WTC11 (cell line): ENCODE measurements around the gene PRSS23. TPM values are rescaled to one million over a fixed set of nuclear protein-coding genes. Genes with fewer than 3 reads are reported as not detected.

Source experiments
- ATAC-seq: fragments of 200-7000 bp; cut with Tn5 transposase; 2 replicates; pipeline ENCODE4 v1.10.0; 2021; ENCODE audit warnings: mild to moderate bottlenecking, moderate library complexity
- CTCF ChIA-PET: fragments of 300-600 bp; sonication (Branson Sonifier 250); formaldehyde crosslinking; loops from one replicate; lab custom pipeline; 2021; ENCODE audit warnings: antibody characterized with exemption; lab: Charles Lee
- POLR2A ChIA-PET: fragments of 350-600 bp; sonication (Branson Sonifier 250); formaldehyde crosslinking; loops from one replicate; lab custom pipeline; 2021; ENCODE audit warnings: antibody characterized with exemption; lab: Charles Lee
- DNase-seq: peaks from one replicate; pipeline ENCODE4 v3.0.0; 2021; ENCODE audit warnings: low spot score
- H3K27ac Mint-ChIP-seq: 2 replicates; pipeline ENCODE4 v1.8.0; 2021; ENCODE audit warnings: mixed read lengths
- H3K27me3 Mint-ChIP-seq: 2 replicates; pipeline ENCODE4 v1.8.0; 2021; ENCODE audit warnings: low read depth, mild to moderate bottlenecking, moderate library complexity, mixed read lengths
- H3K36me3 Mint-ChIP-seq: 2 replicates; pipeline ENCODE4 v1.8.0; 2021; ENCODE audit warnings: mixed read lengths
- H3K4me1 Mint-ChIP-seq: 2 replicates; pipeline ENCODE4 v1.8.0; 2022; ENCODE audit warnings: mixed read lengths
- H3K4me3 Mint-ChIP-seq: 2 replicates; pipeline ENCODE4 v1.8.0; 2021; ENCODE audit warnings: mild to moderate bottlenecking, moderate library complexity, mixed read lengths
- H3K9me3 Mint-ChIP-seq: 2 replicates; pipeline ENCODE4 v1.8.0; 2021; ENCODE audit warnings: mixed read lengths
- CREM ChIP-seq: sonication (generic); formaldehyde crosslinking; IDR thresholded peaks from 2 replicates; pipeline ENCODE4 v1.8.1; 2022; ENCODE audit warnings: mild to moderate bottlenecking, missing genetic modification reagents, moderate library complexity
- FOXK1 ChIP-seq: sonication (generic); formaldehyde crosslinking; IDR thresholded peaks from 2 replicates; pipeline ENCODE4 v1.8.0; 2022; ENCODE audit warnings: mild to moderate bottlenecking, moderate library complexity, missing genetic modification reagents
- FOXP1 ChIP-seq: sonication (generic); formaldehyde crosslinking; IDR thresholded peaks from 2 replicates; pipeline ENCODE4 v1.8.0; 2022; ENCODE audit warnings: missing genetic modification reagents, mild to moderate bottlenecking, moderate library complexity, borderline replicate concordance
- GRHL2 ChIP-seq: fragments of 250-450 bp; sonication (Bioruptor Pico); IDR thresholded peaks from 2 replicates; pipeline ENCODE4 v1.8.0; 2022; ENCODE audit warnings: mild to moderate bottlenecking, moderate library complexity; ENCODE audit not compliant: insufficient replicate concordance, severe bottlenecking
- JUN ChIP-seq: sonication (generic); formaldehyde crosslinking; IDR thresholded peaks from 2 replicates; pipeline ENCODE4 v1.8.0; 2023; ENCODE audit warnings: mild to moderate bottlenecking, missing genetic modification reagents
- NFYB ChIP-seq: sonication (generic); formaldehyde crosslinking; conservative IDR thresholded peaks from 2 replicates; pipeline ENCODE4 v1.8.0; 2022; ENCODE audit warnings: low read depth, missing genetic modification reagents
- NR1H2 ChIP-seq: sonication (generic); formaldehyde crosslinking; IDR thresholded peaks from 2 replicates; pipeline ENCODE4 v1.9.0; 2021; ENCODE audit warnings: mild to moderate bottlenecking, moderate library complexity, missing genetic modification reagents
- SP1 ChIP-seq: sonication (generic); formaldehyde crosslinking; conservative IDR thresholded peaks from 2 replicates; pipeline ENCODE4 v1.8.1; 2022; ENCODE audit warnings: missing genetic modification reagents
- TEAD1 ChIP-seq: sonication (generic); formaldehyde crosslinking; IDR thresholded peaks from 2 replicates; pipeline ENCODE4 v1.8.0; 2022; ENCODE audit warnings: mild to moderate bottlenecking, missing genetic modification reagents
- TP53 ChIP-seq: sonication (generic); formaldehyde crosslinking; IDR thresholded peaks from 2 replicates; pipeline ENCODE4 v1.8.1; 2023; ENCODE audit warnings: mild to moderate bottlenecking, missing genetic modification reagents
- ZBTB21 ChIP-seq: sonication (generic); formaldehyde crosslinking; IDR thresholded peaks from 2 replicates; pipeline ENCODE4 v1.8.1; 2023; ENCODE audit warnings: mild to moderate bottlenecking, missing genetic modification reagents, borderline replicate concordance
- ZNF121 ChIP-seq: sonication (generic); formaldehyde crosslinking; IDR thresholded peaks from 2 replicates; pipeline ENCODE4 v1.8.0; 2023; ENCODE audit warnings: missing genetic modification reagents
- ZNF232 ChIP-seq: sonication (generic); formaldehyde crosslinking; IDR thresholded peaks from 2 replicates; pipeline ENCODE4 v1.8.0; 2022; ENCODE audit warnings: mild to moderate bottlenecking, missing genetic modification reagents
- total RNA-seq: library from RNA; stranded (reverse); gene quantifications from 3 replicates; pipeline ENCODE4 v1.2.3, GENCODE V29; 2021
- TF ChIP-seq, protein P1 (sequence below): sonication (generic); formaldehyde crosslinking; IDR thresholded peaks from 2 replicates; pipeline ENCODE4 v1.8.0; 2023; ENCODE audit warnings: missing genetic modification reagents, mild to moderate bottlenecking, borderline replicate concordance
- TF ChIP-seq, protein P2 (sequence below): sonication (generic); formaldehyde crosslinking; IDR thresholded peaks from 2 replicates; pipeline ENCODE4 v1.8.1; 2022; ENCODE audit warnings: mild to moderate bottlenecking, moderate library complexity, missing genetic modification reagents
- TF ChIP-seq, protein P3 (sequence below): fragments of 250-450 bp; sonication (Bioruptor Pico); conservative IDR thresholded peaks from 2 replicates; pipeline ENCODE4 v1.9.0; 2021; ENCODE audit warnings: mild to moderate bottlenecking
- TF ChIP-seq, protein P4 (sequence below): sonication (generic); formaldehyde crosslinking; IDR thresholded peaks from 2 replicates; pipeline ENCODE4 v1.8.0; 2022; ENCODE audit warnings: mild to moderate bottlenecking, missing genetic modification reagents
- TF ChIP-seq, protein P5 (sequence below): sonication (generic); formaldehyde crosslinking; IDR thresholded peaks from 2 replicates; pipeline ENCODE4 v1.8.1; 2023; ENCODE audit warnings: mild to moderate bottlenecking, missing genetic modification reagents, moderate library complexity
- TF ChIP-seq, protein P6 (sequence below): sonication (generic); formaldehyde crosslinking; IDR thresholded peaks from 2 replicates; pipeline ENCODE4 v1.8.1; 2022; ENCODE audit warnings: low read depth, missing genetic modification reagents, borderline replicate concordance

PRSS23 gene
- total RNA-seq, 1 experiment from 2014 or later = 4.2 TPM

DNA sequence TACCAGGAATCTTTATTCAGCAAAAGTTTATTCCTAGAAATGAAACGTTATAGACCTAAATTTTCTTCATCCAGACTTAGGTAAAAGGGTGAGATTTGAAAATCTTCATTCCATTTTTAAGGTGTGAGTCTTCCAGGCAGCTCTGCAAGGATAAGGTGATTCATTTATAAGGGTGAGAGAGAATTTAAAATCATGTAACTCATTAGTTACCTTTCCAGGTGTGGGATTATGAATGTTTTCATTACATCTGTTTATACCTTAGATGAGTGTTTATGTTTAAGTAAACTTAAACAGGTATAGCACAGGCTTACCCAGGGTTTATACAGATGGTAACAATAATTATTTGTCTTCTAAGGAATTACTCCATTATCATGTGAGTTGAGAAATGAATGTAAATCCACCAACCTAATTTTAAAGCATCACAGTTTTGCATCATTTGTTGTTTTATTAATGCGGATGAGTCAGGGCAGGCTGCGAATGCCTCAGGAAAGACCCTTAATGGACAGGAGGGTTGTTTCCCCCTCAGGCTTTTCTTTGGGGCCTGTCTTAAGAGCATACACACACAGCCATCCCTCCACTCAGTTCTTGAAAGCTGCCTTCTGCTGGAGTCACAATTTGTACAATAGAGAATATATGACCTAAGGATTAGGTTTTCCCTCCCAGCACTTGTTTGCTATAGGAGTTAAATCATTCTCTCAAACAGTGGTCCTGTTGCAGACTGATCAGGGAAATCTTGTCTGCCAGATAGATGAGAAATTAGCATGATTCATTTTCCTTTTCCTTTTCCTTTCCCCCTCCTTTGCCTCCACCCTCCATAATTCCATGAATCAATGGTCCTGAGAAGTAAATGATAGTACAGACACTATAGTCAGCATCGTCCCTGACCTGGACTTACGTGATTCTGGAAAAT, 3.0 kb downstream of the PRSS23 start:
- no peak overlapping the region for H3K27ac Mint-ChIP-seq
- ChIA-PET POLR2A (no interaction called here), CTCF (interaction anchor here (1.5 to 5.5 kb wide), 3 partner anchors 195 to 232 kb away, joined by 3 to 30 read pairs (median 4); no protein-coding TSS in a partner anchor)
- TF ChIP-seq JUN (CRISPR knock-in tag) (no peak), FOXK1 (CRISPR knock-in tag) (no peak), ZNF232 (CRISPR knock-in tag) (no peak), ZNF121 (CRISPR knock-in tag) (no peak), FOXP1 (CRISPR knock-in tag) (no peak)
- TF ChIP-seq, protein P1, sequence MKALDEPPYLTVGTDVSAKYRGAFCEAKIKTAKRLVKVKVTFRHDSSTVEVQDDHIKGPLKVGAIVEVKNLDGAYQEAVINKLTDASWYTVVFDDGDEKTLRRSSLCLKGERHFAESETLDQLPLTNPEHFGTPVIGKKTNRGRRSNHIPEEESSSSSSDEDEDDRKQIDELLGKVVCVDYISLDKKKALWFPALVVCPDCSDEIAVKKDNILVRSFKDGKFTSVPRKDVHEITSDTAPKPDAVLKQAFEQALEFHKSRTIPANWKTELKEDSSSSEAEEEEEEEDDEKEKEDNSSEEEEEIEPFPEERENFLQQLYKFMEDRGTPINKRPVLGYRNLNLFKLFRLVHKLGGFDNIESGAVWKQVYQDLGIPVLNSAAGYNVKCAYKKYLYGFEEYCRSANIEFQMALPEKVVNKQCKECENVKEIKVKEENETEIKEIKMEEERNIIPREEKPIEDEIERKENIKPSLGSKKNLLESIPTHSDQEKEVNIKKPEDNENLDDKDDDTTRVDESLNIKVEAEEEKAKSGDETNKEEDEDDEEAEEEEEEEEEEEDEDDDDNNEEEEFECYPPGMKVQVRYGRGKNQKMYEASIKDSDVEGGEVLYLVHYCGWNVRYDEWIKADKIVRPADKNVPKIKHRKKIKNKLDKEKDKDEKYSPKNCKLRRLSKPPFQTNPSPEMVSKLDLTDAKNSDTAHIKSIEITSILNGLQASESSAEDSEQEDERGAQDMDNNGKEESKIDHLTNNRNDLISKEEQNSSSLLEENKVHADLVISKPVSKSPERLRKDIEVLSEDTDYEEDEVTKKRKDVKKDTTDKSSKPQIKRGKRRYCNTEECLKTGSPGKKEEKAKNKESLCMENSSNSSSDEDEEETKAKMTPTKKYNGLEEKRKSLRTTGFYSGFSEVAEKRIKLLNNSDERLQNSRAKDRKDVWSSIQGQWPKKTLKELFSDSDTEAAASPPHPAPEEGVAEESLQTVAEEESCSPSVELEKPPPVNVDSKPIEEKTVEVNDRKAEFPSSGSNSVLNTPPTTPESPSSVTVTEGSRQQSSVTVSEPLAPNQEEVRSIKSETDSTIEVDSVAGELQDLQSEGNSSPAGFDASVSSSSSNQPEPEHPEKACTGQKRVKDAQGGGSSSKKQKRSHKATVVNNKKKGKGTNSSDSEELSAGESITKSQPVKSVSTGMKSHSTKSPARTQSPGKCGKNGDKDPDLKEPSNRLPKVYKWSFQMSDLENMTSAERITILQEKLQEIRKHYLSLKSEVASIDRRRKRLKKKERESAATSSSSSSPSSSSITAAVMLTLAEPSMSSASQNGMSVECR = no peak
- peaks cover 36% of the 10 kb centered on the region for H3K27me3 Mint-ChIP-seq
- H3K4me3 Mint-ChIP-seq = no peak overlapping the region
- H3K9me3 Mint-ChIP-seq = no peaks in the 10 kb centered on the region
- H3K4me1 Mint-ChIP-seq = peaks cover 28% of the 10 kb centered on the region
- ATAC-seq (no peak), DNase-seq (no peak)
- no peaks in the 10 kb centered on the region for H3K36me3 Mint-ChIP-seq

DNA sequence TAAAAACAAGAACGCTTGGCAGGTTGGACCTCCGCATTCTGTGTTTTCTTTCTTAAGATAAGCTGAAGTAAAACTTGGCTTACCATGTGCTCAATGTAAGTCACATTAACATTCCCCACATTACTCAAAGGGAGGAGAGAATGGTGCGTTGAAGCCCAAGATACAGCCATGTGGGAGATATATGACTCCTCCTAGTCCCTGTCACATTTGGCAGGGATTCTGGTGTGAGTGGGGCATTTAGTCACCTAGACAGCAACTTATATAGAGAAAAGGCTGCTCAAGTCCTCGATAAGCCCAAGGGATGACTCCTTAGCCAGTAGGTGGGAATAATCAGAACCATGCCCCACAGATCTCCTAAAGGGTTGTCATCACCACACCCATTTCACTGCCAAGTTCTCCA, 4.6 kb downstream of the PRSS23 start:
- TF ChIP-seq FOXK1 (CRISPR knock-in tag) (no peak), ZBTB21 (CRISPR knock-in tag) (no peak), NR1H2 (CRISPR knock-in tag) (no peak), CREM (CRISPR knock-in tag) (no peak), TP53 (CRISPR knock-in tag) (no peak), TEAD1 (no peak), NFYB (no peak), GRHL2 (CRISPR knock-in tag) (no peak), SP1 (CRISPR knock-in tag) (no peak)
- TF ChIP-seq, protein P2, sequence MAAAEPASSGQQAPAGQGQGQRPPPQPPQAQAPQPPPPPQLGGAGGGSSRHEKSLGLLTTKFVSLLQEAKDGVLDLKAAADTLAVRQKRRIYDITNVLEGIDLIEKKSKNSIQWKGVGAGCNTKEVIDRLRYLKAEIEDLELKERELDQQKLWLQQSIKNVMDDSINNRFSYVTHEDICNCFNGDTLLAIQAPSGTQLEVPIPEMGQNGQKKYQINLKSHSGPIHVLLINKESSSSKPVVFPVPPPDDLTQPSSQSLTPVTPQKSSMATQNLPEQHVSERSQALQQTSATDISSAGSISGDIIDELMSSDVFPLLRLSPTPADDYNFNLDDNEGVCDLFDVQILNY (CRISPR knock-in tag) = no peak
- TF ChIP-seq, protein P3, sequence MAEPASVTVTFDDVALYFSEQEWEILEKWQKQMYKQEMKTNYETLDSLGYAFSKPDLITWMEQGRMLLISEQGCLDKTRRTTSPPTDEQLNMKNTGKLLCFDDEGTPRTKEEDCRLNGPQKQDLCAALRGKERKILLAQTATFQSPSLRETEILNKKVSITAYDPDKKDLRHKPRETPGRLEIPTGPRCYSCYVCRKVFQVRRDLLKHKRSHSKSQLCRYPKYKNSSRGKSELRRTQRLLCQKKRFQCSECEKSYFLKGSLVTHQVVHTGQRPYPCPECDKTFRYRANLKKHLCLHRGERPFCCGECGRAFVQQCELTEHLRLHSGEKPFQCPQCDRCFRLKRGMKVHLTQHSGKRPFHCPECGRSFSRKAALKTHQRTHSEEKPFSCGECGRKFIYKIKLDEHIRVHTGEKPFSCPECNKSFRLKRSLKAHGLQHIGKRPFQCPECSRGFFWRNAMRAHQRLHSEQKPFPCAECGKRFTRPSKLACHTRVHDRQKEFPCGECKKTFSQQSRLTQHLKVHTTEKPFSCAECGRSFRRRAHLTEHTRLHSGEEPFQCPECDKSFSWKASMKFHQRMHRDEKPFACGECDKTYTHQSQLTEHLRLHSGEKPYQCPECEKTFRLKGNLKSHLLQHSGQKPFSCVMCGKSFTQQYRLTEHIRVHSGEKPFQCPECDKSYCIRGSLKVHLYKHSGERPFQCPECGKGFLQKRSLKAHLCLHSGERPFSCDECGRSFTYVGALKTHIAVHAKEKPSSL (CRISPR knock-in tag) = no peak
- TF ChIP-seq, protein P4, sequence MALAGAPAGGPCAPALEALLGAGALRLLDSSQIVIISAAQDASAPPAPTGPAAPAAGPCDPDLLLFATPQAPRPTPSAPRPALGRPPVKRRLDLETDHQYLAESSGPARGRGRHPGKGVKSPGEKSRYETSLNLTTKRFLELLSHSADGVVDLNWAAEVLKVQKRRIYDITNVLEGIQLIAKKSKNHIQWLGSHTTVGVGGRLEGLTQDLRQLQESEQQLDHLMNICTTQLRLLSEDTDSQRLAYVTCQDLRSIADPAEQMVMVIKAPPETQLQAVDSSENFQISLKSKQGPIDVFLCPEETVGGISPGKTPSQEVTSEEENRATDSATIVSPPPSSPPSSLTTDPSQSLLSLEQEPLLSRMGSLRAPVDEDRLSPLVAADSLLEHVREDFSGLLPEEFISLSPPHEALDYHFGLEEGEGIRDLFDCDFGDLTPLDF (CRISPR knock-in tag) = no peak
- TF ChIP-seq, protein P5, sequence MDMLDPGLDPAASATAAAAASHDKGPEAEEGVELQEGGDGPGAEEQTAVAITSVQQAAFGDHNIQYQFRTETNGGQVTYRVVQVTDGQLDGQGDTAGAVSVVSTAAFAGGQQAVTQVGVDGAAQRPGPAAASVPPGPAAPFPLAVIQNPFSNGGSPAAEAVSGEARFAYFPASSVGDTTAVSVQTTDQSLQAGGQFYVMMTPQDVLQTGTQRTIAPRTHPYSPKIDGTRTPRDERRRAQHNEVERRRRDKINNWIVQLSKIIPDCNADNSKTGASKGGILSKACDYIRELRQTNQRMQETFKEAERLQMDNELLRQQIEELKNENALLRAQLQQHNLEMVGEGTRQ (CRISPR knock-in tag) = no peak
- TF ChIP-seq, protein P6, sequence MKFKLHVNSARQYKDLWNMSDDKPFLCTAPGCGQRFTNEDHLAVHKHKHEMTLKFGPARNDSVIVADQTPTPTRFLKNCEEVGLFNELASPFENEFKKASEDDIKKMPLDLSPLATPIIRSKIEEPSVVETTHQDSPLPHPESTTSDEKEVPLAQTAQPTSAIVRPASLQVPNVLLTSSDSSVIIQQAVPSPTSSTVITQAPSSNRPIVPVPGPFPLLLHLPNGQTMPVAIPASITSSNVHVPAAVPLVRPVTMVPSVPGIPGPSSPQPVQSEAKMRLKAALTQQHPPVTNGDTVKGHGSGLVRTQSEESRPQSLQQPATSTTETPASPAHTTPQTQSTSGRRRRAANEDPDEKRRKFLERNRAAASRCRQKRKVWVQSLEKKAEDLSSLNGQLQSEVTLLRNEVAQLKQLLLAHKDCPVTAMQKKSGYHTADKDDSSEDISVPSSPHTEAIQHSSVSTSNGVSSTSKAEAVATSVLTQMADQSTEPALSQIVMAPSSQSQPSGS (CRISPR knock-in tag) = no peak
- no peaks in the 10 kb centered on the region for H3K9me3 Mint-ChIP-seq
- ATAC-seq (no peak), DNase-seq (no peak)
- ChIA-PET CTCF (interaction anchor here (0.9 kb wide), 1 partner anchor 197 kb away, joined by 3 read pairs; no protein-coding TSS in a partner anchor), POLR2A (no interaction called here)
- H3K27me3 Mint-ChIP-seq = peaks cover 21% of the 10 kb centered on the region
- no peak overlapping the region for H3K27ac Mint-ChIP-seq
- H3K4me3 Mint-ChIP-seq = no peak overlapping the region
- no peaks in the 10 kb centered on the region for H3K36me3 Mint-ChIP-seq
- H3K4me1 Mint-ChIP-seq = peaks cover 28% of the 10 kb centered on the region
